MCF 10A (cell line): ENCODE results near the gene CLDN5. TPM values are rescaled to one million over a fixed set of nuclear protein-coding genes. Genes with fewer than 3 reads are reported as not detected.

Source experiments
- BruUV-seq: library from RNA; stranded (reverse); fragments of 400-500 nt; replicated peaks from 2 replicates; lab custom pipeline; 2021; lab: Mats Ljungman, UMichigan
- CTCF ChIA-PET: fragments of 300-600 bp; sonication (Branson Sonifier 250); formaldehyde crosslinking; extraction: SDS; loops from one replicate; lab custom pipeline; 2021; ENCODE audit warnings: antibody characterized with exemption, inconsistent platforms; lab: Yijun Ruan, JAX
- POLR2A ChIA-PET: fragments of 300-600, 350-650 bp; sonication (Branson Sonifier 250); formaldehyde crosslinking; extraction: SDS; loops from one replicate; lab custom pipeline; 2020; ENCODE audit warnings: antibody characterized with exemption, inconsistent platforms; lab: Yijun Ruan, JAX
- DNase-seq: peaks from one replicate; pipeline ENCODE4 v3.0.0-alpha.2; 2018; ENCODE audit not compliant: unreplicated experiment
- H3K27ac Mint-ChIP-seq: one replicate; pipeline ENCODE4 v1.8.0; 2022; ENCODE audit warnings: mild to moderate bottlenecking, low read depth, mixed read lengths; ENCODE audit not compliant: unreplicated experiment
- H3K27me3 Mint-ChIP-seq: one replicate; pipeline ENCODE4 v1.8.0; 2022; ENCODE audit warnings: mixed read lengths; ENCODE audit not compliant: insufficient read depth, unreplicated experiment
- H3K36me3 Mint-ChIP-seq: one replicate; pipeline ENCODE4 v1.8.0; 2022; ENCODE audit warnings: mild to moderate bottlenecking, moderate library complexity, mixed read lengths; ENCODE audit not compliant: insufficient read depth, unreplicated experiment
- H3K4me1 Mint-ChIP-seq: one replicate; pipeline ENCODE4 v1.8.0; 2022; ENCODE audit warnings: mixed read lengths; ENCODE audit not compliant: insufficient read depth, unreplicated experiment
- H3K4me3 Mint-ChIP-seq: one replicate; pipeline ENCODE4 v1.8.0; 2022; ENCODE audit warnings: mild to moderate bottlenecking, moderate library complexity, mixed read lengths; ENCODE audit not compliant: unreplicated experiment
- H3K9me3 Mint-ChIP-seq: one replicate; pipeline ENCODE4 v1.8.0; 2022; ENCODE audit warnings: mixed read lengths; ENCODE audit not compliant: unreplicated experiment
- intact Hi-C: fragments of 100-400 bp; cut with micrococcal nuclease; formaldehyde crosslinking; loops from 2 replicates; pipeline ENCODE4 v1.14.1; 2022
- total RNA-seq: library from RNA; stranded (reverse); gene quantifications from 2 replicates; pipeline ENCODE4 v1.2.3, GENCODE V29; 2022
- TF ChIP-seq, protein P1 (sequence below): fragments of 200-600 bp; IDR thresholded peaks from one replicate; pipeline ENCODE4 v1.8.0; 2022; ENCODE audit warnings: antibody characterized with exemption, mild to moderate bottlenecking; ENCODE audit not compliant: unreplicated experiment

Gene CLDN5
- total RNA-seq, 1 experiment from 2014 or later: not detected

DNA sequence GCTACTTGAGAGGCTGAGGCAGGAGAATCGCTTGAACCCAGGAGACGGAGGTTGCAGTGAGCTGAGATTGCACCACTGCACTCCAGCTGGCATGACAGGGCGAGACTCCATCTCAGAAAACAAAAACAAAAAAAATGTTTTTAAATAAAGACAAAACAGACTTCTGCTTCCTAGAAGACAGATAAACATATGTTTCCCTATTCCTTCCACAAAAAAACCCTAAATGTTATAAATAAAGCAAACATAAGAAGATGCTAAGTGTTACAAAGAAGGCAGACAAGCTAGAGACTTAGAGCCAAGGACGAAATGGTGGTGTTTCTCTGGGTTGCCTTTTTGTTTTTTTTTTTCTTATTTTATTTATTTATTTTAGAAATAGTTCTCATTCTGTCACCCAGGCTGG is 5.6 kb upstream of the CLDN5 start:
- H3K27ac Mint-ChIP-seq: no peak overlapping the region
- no peak for DNase-seq
- BruUV-seq: no TSS peak
- no peak overlapping the region for H3K4me3 Mint-ChIP-seq
- no peaks in the 10 kb centered on the region for H3K4me1 Mint-ChIP-seq
- ChIA-PET POLR2A (no interaction called here), CTCF (no interaction called here)
- peaks cover 10% of the 10 kb centered on the region for H3K27me3 Mint-ChIP-seq
- intact Hi-C loops: no loop called here
- H3K9me3 Mint-ChIP-seq: no peaks in the 10 kb centered on the region
- TF ChIP-seq, protein P1, sequence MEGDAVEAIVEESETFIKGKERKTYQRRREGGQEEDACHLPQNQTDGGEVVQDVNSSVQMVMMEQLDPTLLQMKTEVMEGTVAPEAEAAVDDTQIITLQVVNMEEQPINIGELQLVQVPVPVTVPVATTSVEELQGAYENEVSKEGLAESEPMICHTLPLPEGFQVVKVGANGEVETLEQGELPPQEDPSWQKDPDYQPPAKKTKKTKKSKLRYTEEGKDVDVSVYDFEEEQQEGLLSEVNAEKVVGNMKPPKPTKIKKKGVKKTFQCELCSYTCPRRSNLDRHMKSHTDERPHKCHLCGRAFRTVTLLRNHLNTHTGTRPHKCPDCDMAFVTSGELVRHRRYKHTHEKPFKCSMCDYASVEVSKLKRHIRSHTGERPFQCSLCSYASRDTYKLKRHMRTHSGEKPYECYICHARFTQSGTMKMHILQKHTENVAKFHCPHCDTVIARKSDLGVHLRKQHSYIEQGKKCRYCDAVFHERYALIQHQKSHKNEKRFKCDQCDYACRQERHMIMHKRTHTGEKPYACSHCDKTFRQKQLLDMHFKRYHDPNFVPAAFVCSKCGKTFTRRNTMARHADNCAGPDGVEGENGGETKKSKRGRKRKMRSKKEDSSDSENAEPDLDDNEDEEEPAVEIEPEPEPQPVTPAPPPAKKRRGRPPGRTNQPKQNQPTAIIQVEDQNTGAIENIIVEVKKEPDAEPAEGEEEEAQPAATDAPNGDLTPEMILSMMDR: no peak
- H3K36me3 Mint-ChIP-seq: no peaks in the 10 kb centered on the region

DNA sequence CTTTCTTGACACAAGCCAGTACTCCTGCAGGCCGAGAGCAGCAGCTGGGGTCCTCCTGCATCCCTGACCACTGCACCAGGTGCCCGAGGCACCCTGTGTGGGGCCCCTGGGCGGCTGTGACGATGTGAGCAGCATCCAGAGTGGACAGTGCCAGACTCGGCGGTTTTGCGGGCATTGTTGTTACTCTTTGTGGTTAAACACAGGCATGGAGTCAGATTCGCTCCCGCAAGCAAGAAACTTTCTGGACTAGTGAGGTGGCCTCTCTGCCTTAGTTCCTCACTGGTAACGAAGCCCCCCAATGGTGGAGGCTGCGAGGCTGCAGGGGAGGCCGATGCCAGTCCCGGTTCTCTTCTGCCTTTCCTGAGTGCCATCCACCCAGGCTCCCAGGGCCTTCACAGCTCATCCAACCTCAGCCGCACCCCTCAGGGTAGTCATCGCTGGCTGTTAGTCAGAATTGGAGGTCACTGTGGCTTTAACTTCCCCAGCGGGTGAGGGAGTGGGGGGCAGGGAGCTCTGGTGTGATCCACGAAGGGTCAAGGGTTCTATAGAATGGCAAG is 3.7 kb upstream of the CLDN5 start:
- Mint-ChIP-seq H3K36me3 (no peaks in the 10 kb centered on the region), H3K4me1 (no peaks in the 10 kb centered on the region), H3K4me3 (no peak overlapping the region), H3K27ac (no peak overlapping the region), H3K9me3 (no peaks in the 10 kb centered on the region), H3K27me3 (peaks cover 6% of the 10 kb centered on the region)
- ChIA-PET CTCF (no interaction called here), POLR2A (no interaction called here)
- intact Hi-C loops: no loop called here
- BruUV-seq: no TSS peak
- DNase-seq: peak; percentile 24
- TF ChIP-seq, protein P1: no peak

DNA sequence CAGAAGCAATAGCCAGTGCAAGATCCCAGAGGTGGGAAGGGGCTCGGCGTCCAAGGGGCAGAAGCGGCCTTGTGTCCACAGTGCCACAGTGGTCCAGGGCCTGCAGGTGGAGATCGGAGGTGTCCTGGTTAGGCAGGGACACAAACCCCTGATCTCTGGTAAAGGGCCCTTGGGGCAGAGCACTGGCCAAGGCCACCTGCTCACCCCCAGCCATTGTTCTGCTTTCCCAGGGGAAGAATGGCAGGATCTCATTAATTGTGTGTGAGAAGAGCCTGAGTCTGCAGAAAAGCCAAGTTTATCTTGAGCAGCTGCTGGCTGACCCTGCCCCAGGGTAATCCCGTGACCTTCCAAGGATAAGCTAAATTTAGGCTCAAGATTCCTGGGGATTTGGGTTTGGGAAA is 3.1 kb upstream of the CLDN5 start:
- no peaks in the 10 kb centered on the region for H3K4me1 Mint-ChIP-seq
- H3K36me3 Mint-ChIP-seq: no peaks in the 10 kb centered on the region
- ChIA-PET CTCF (no interaction called here), POLR2A (interaction anchor here (0.6 kb wide), 1 partner anchor 83 kb away, joined by 3 read pairs; no protein-coding TSS in a partner anchor)
- no peaks in the 10 kb centered on the region for H3K9me3 Mint-ChIP-seq
- intact Hi-C loops: no loop called here
- BruUV-seq: no TSS peak
- TF ChIP-seq, protein P1: no peak
- DNase-seq: no peak
- H3K27me3 Mint-ChIP-seq: no peaks in the 10 kb centered on the region
- H3K4me3 Mint-ChIP-seq: no peak overlapping the region
- no peak overlapping the region for H3K27ac Mint-ChIP-seq

DNA sequence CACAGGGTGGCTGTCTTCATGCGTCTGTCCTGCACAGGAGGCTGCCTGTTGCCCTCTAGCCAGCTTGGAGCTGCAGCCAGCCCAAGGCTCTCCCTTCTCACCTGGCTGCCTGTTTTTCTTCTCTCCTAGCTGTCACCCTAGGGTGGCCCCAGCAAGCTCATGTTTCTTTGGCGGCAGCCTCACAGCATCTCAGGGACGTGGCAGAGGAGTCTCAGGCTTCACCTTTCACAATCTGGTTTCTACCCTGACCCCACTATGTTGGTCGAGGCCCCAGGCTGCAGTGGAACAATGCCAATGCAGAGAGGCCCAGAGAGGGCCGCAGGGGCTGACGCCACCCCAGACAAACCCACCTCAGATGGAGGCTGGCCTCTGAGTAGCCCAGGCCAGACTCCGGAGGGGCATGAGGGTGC is 2.5 kb upstream of the CLDN5 start:
- TF ChIP-seq, protein P1: no peak
- H3K36me3 Mint-ChIP-seq: no peaks in the 10 kb centered on the region
- ChIA-PET CTCF (no interaction called here), POLR2A (interaction anchor here (0.6 kb wide), 1 partner anchor 84 kb away, joined by 3 read pairs; no protein-coding TSS in a partner anchor)
- intact Hi-C loops: no loop called here
- no peak for DNase-seq
- no peak overlapping the region for H3K4me3 Mint-ChIP-seq
- BruUV-seq: no TSS peak
- H3K4me1 Mint-ChIP-seq: no peaks in the 10 kb centered on the region
- no peak overlapping the region for H3K27ac Mint-ChIP-seq
- no peaks in the 10 kb centered on the region for H3K9me3 Mint-ChIP-seq
- no peaks in the 10 kb centered on the region for H3K27me3 Mint-ChIP-seq
